Spleen (tissue), 7 donors: ENCODE results near the gene CX3CL1.

ENCODE experiments used
- POLR2A ChIP-seq, 3 donors: fragments of 450-650 bp; IDR thresholded peaks; one replicate each; pipeline ENCODE4 v1.5.1; 2017; ENCODE audit warnings: antibody characterized with exemption in 3 of 3, mild to moderate bottlenecking in 1 of 3
- POLR2AphosphoS5 ChIP-seq, 3 donors: sonication (generic); formaldehyde crosslinking; IDR thresholded peaks; one replicate each; pipeline ENCODE4 v1.5.1; 2017; ENCODE audit warnings: antibody characterized with exemption in 3 of 3
- TF ChIP-seq, protein P1 (sequence below), 11 experiments: fragments of 200-600 bp in 7 of 11; fragments of 450-650 bp in 4 of 11; sonication (generic) in 4 of 11; IDR thresholded peaks in 8 of 11; conservative IDR thresholded peaks in 3 of 11; 1 replicate in 7 of 11; 2 replicates in 4 of 11; pipeline versions ENCODE4 v1.4.0 to v1.8.0; 2016 to 2021; ENCODE audit warnings: antibody characterized with exemption in 11 of 11, inconsistent platforms in 4 of 11, mild to moderate bottlenecking in 1 of 11
- donor health status: DM: no; HTN: no; CAD: no; lungs with moderate emphysema.
- donor health status: DM: no; HTN: no; CAD: no.
- donor health status: DM: no; HTN: no; CAD: no.

DNA sequence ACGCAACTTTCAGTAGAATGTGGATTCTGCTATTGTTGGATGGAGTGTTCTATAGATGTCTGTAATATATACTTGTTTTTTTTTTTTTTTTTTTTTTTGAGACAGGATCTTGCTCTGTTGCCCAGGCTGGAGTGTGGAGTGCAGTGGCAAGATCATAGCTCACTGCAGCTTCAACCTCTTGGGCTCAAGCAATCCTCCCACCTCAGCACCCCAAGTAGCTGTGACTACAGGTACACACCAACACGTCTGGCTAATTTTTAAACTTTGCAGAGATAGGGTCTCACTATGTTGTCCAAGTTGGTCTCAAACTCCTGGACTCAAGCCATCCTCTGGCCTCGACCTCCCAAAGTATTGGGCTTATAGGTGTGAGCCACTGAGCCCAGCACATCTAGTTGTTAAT is 40.9 kb upstream of the CX3CL1 start:
- no peak for TF ChIP-seq POLR2AphosphoS5 (IDR thresholded peaks at IDR 0.05)
- TF ChIP-seq, protein P1, sequence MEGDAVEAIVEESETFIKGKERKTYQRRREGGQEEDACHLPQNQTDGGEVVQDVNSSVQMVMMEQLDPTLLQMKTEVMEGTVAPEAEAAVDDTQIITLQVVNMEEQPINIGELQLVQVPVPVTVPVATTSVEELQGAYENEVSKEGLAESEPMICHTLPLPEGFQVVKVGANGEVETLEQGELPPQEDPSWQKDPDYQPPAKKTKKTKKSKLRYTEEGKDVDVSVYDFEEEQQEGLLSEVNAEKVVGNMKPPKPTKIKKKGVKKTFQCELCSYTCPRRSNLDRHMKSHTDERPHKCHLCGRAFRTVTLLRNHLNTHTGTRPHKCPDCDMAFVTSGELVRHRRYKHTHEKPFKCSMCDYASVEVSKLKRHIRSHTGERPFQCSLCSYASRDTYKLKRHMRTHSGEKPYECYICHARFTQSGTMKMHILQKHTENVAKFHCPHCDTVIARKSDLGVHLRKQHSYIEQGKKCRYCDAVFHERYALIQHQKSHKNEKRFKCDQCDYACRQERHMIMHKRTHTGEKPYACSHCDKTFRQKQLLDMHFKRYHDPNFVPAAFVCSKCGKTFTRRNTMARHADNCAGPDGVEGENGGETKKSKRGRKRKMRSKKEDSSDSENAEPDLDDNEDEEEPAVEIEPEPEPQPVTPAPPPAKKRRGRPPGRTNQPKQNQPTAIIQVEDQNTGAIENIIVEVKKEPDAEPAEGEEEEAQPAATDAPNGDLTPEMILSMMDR (IDR thresholded peaks at IDR 0.05 in 8 of 11, conservative IDR thresholded peaks at IDR 0.05 in 3 of 11), result no peak
- TF ChIP-seq POLR2A (IDR thresholded peaks at IDR 0.05), result no peak
